Adrenal gland (tissue), 12 donors: ENCODE results near the gene FAM228A. TPM values are rescaled to one million over a fixed set of nuclear protein-coding genes. Genes with fewer than 3 reads are reported as not detected.

Source experiments
- DNase-seq, 7 donors: peaks; one replicate each; pipeline ENCODE4 v3.0.0-alpha.2; 2019 to 2020
- H3K27ac ChIP-seq, 5 donors: fragments of 200-600 bp; sonication (generic) in 4 of 5; 1 replicate in 3 of 5; 2 replicates in 2 of 5; pipeline versions ENCODE4 v1.5.1 to v1.8.0; 2016 to 2020; ENCODE audit warnings: mild to moderate bottlenecking in 1 of 5
- H3K27me3 ChIP-seq: fragments of 200-600 bp; 2 replicates; pipeline ENCODE4 v1.8.0; 2021
- H3K36me3 ChIP-seq, 2 donors: fragments of 200-600 bp; replicated peaks in 1 of 2; 1 replicate in 1 of 2; 2 replicates in 1 of 2; pipeline versions ENCODE4 v1.5.1 to v1.8.0; 2018 to 2022
- H3K4me1 ChIP-seq, 2 donors: fragments of 200-600 bp; replicated peaks in 1 of 2; 1 replicate in 1 of 2; 2 replicates in 1 of 2; pipeline versions ENCODE4 v1.5.1 to v1.8.0; 2018 to 2021
- H3K4me3 ChIP-seq, 4 donors: fragments of 200-600 bp; sonication (generic) in 3 of 4; one replicate each; pipeline ENCODE4 v1.5.1; 2016 to 2018
- H3K9me3 ChIP-seq, 3 donors: fragments of 200-600 bp; sonication (generic) in 1 of 3; replicated peaks in 1 of 3; 1 replicate in 2 of 3; 2 replicates in 1 of 3; pipeline versions ENCODE4 v1.5.1 to v1.8.0; 2016 to 2021
- POLR2A ChIP-seq, 2 donors: fragments of 450-650 bp; IDR thresholded peaks; one replicate each; pipeline ENCODE4 v1.6.1; 2017; ENCODE audit warnings: antibody characterized with exemption in 2 of 2, mild to moderate bottlenecking in 2 of 2, moderate library complexity in 1 of 2
- WGBS, 4 donors: extraction: QIAGEN DNeasy Blood & Tissue Kit in 2 of 4; methylation state at CpG; one replicate each; pipeline versions ENCODE4 v1.1.5 to v1.1.7; 2013 to 2017; 5-methylcytosine and 5-hydroxymethylcytosine counted together
- intact Hi-C, 2 donors: fragments of 100-400 bp; cut with DNase I; formaldehyde crosslinking; loops; one replicate each; pipeline versions ENCODE4 v1.14.1 to v1.15.0; 2022 to 2023
- polyA plus RNA-seq, 3 donors: library from polyadenylated mRNA; stranded (reverse); fragments of 200-250 nt in 2 of 3; fragments of 350-450 nt in 1 of 3; fragmentation: Illumina TruSeq in 1 of 3; extraction: RNeasy Lipid Tissue Mini Kit (QIAGEN cat#74804) in 1 of 3; gene quantifications; one replicate each; pipeline ENCODE4 v1.2.3, GENCODE V29; 2013 to 2014
- total RNA-seq, 9 donors: library from RNA; depleted of rRNA in 4 of 9; stranded (reverse); fragments of >200 nt in 4 of 9; fragments of 120-200 nt in 1 of 9; fragmentation: NEBNext Ultra II Directional in 1 of 9; extraction: Animal tissue kit (Norgen Biotek cat#: 25700) in 1 of 9; gene quantifications; one replicate each; pipeline versions ENCODE4 v1.1.0 to v1.2.4, GENCODE V29; 2013 to 2023
- TF ChIP-seq, protein P1 (sequence below), 6 experiments: fragments of 450-650 bp in 4 of 6; fragments of 200-600 bp in 2 of 6; sonication (generic) in 1 of 6; IDR thresholded peaks; 1 replicate in 5 of 6; 2 replicates in 1 of 6; pipeline versions ENCODE4 v1.5.1 to v1.8.0; 2016 to 2021; ENCODE audit warnings: antibody characterized with exemption in 6 of 6, mild to moderate bottlenecking in 2 of 6, moderate library complexity in 1 of 6
- donor health status: healthy with polysubstance abuse.
- donor health status: Bipolar disorder and iron deficiency.
- donor health status: DM: yes; HTN: yes; CAD: no.
- donor health status: DM: no; HTN: no; CAD: no.
- donor health status: DM: no; HTN: no; CAD: no.
- donor health status: DM: yes; HTN: yes; CAD: no.

FAM228A gene
- total and polyA plus RNA-seq, 12 donors = 0.28 to 2.4 (median 0.72) TPM

GRCh38 chr2:24221343-24222050, 46.6 kb downstream of the FAM228A start:
- intact Hi-C loops = loop anchor here in 1 of 2 donors (10.0 kb wide), 1 partner anchor 163 kb away; no protein-coding TSS in a partner anchor
- H3K4me1 ChIP-seq = peaks cover 7 to 10% of the 10 kb centered on the region in 2 donors
- H3K9me3 ChIP-seq = no peaks in the 10 kb centered on the region
- 91 to 94% (median 92%) methylated on average over 6 of the region's 6 CpGs for WGBS, 4 donors
- no peak overlapping the region for H3K4me3 ChIP-seq
- H3K27me3 ChIP-seq = no peaks in the 10 kb centered on the region
- H3K27ac ChIP-seq = no peak overlapping the region
- H3K36me3 ChIP-seq = peaks cover 0 to 15% of the 10 kb centered on the region in 2 donors
- no peak for DNase-seq
- no peak for TF ChIP-seq POLR2A (IDR thresholded peaks at IDR 0.05)
- TF ChIP-seq, protein P1, sequence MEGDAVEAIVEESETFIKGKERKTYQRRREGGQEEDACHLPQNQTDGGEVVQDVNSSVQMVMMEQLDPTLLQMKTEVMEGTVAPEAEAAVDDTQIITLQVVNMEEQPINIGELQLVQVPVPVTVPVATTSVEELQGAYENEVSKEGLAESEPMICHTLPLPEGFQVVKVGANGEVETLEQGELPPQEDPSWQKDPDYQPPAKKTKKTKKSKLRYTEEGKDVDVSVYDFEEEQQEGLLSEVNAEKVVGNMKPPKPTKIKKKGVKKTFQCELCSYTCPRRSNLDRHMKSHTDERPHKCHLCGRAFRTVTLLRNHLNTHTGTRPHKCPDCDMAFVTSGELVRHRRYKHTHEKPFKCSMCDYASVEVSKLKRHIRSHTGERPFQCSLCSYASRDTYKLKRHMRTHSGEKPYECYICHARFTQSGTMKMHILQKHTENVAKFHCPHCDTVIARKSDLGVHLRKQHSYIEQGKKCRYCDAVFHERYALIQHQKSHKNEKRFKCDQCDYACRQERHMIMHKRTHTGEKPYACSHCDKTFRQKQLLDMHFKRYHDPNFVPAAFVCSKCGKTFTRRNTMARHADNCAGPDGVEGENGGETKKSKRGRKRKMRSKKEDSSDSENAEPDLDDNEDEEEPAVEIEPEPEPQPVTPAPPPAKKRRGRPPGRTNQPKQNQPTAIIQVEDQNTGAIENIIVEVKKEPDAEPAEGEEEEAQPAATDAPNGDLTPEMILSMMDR (IDR thresholded peaks at IDR 0.05) = no peak

GRCh38 chr2:24222946-24223345, 48.1 kb downstream of the FAM228A start:
- 79 to 86% (median 80%) methylated on average over 6 of the region's 6 CpGs for WGBS, 4 donors
- intact Hi-C loops = loop anchor here in 1 of 2 donors (10.0 kb wide), 1 partner anchor 162 kb away; no protein-coding TSS in a partner anchor
- Histone ChIP-seq H3K4me1 (peaks cover 0 to 2% of the 10 kb centered on the region in 2 donors), H3K4me3 (no peak overlapping the region), H3K9me3 (no peaks in the 10 kb centered on the region), H3K27me3 (no peaks in the 10 kb centered on the region), H3K27ac (no peak overlapping the region), H3K36me3 (peaks cover 0 to 13% of the 10 kb centered on the region in 2 donors)
- TF ChIP-seq POLR2A (IDR thresholded peaks at IDR 0.05) = no peak
- TF ChIP-seq, protein P1 (IDR thresholded peaks at IDR 0.05) = no peak
- DNase-seq = no peak

DNA sequence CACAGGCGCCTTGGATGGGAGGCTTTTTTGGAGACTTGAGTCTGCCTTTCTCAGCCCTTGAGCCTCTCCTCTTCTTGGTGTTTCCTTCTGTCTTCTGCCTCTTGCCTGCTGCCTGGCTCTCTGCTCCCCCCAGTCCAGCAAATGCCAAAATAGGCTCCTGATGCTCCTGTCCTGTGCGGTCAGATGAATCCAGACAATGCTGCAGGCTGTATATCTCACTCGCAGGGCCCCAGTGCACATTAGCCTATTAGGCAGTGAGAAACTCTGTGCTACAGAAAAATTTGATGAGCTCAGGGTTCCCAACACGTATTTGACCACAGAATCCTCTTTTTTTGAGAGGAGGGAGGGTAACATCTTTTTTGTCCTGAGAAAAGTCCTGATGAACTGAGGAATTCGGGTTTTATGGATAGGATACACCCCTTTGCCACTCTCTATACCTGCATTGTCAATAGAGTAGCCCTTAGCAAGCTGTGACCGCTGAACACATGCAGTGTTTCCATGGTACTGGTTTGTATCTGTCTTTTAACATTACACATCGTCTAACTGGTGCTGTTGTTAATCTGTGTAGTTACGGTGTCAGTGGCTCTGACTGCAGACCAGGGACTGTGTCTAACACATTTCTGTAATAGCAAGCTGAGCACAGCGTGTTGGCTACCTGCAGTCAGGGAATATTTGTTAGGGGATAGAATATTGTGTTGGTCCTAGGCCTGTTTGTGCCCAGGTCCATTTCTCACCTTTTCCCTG, 50.8 kb downstream of the FAM228A start:
- H3K4me3 ChIP-seq = no peak overlapping the region
- TF ChIP-seq, protein P1 (IDR thresholded peaks at IDR 0.05) = no peak
- no peak for TF ChIP-seq POLR2A (IDR thresholded peaks at IDR 0.05)
- peaks cover 0 to 3% of the 10 kb centered on the region in 2 donors for H3K36me3 ChIP-seq
- H3K4me1 ChIP-seq = no peaks in the 10 kb centered on the region
- 90 to 93% (median 91%) methylated on average over 9 of the region's 9 CpGs for WGBS, 4 donors
- peak in 1 of 7 donors; percentile 56 for DNase-seq
- intact Hi-C loops = loop anchor here (5.0 to 10.0 kb wide), 2 partner anchors 159 to 162 kb away; no protein-coding TSS in a partner anchor
- no peaks in the 10 kb centered on the region for H3K27me3 ChIP-seq
- H3K9me3 ChIP-seq = no peaks in the 10 kb centered on the region
- no peak overlapping the region for H3K27ac ChIP-seq

DNA sequence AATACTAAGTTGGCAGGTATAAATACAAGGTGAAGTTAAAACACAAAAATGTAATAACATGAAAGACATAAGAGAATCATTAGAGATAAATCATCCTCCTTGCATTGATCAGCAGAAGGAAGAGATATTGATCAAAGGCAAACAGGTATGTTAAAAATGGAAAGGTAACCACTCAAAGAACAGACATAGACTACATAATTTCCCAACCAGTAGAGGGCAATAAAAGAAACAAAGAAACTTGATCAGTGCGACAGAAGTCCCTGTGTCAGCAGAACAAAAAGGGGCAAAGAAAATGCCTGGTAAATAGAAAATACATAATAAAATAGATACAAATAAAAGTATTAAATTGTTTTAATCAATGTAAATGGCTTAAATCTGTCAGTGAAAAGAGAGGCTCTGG, 53.6 kb downstream of the FAM228A start:
- Histone ChIP-seq H3K36me3 (no peaks in the 10 kb centered on the region), H3K4me1 (no peaks in the 10 kb centered on the region), H3K4me3 (no peak overlapping the region), H3K27me3 (no peaks in the 10 kb centered on the region), H3K9me3 (no peaks in the 10 kb centered on the region), H3K27ac (no peak overlapping the region)
- no peak for DNase-seq
- intact Hi-C loops = loop anchor here (5.0 to 10.0 kb wide), 2 partner anchors 156 to 159 kb away; no protein-coding TSS in a partner anchor
- TF ChIP-seq POLR2A (IDR thresholded peaks at IDR 0.05) = no peak
- TF ChIP-seq, protein P1 (IDR thresholded peaks at IDR 0.05) = peak; percentile 21 to 50 (median 35)
- 57 to 77% (median 64%) methylated on average over 1 of the region's 1 CpG for WGBS, 4 donors
